SU-DHL-6 (cell line): ENCODE data around the gene LCP1.

Source experiments
- H2AFZ ChIP-seq: fragments of 200-600 bp; sonication (generic); 2 replicates; pipeline ENCODE4 v1.6.1; 2014; ENCODE audit warnings: low read depth, mild to moderate bottlenecking, moderate library complexity, mixed read lengths, antibody characterized with exemption, low read length; ENCODE audit not compliant: severe bottlenecking
- H3F3A ChIP-seq: fragments of 200-600 bp; shearing (Covaris generic); 2 replicates; pipeline ENCODE4 v1.6.0; 2016; ENCODE audit warnings: antibody characterized with exemption, mild to moderate bottlenecking; ENCODE audit not compliant: insufficient read depth
- H3K27ac ChIP-seq: fragments of 200-600 bp; sonication (generic); 2 replicates; pipeline ENCODE4 v1.5.1; 2016; ENCODE audit warnings: low read depth, mild to moderate bottlenecking, low read length, moderate library complexity, mixed read lengths
- H3K27me3 ChIP-seq: fragments of 200-600 bp; sonication (generic), shearing (Covaris generic); 2 replicates; pipeline ENCODE4 v1.6.0; 2014; ENCODE audit warnings: mild to moderate bottlenecking, low read length
- H3K36me3 ChIP-seq: fragments of 200-600 bp; sonication (generic); 2 replicates; pipeline ENCODE4 v1.6.1; 2014; ENCODE audit warnings: mild to moderate bottlenecking, low read length, mixed read lengths
- H3K4me2 ChIP-seq: fragments of 300-600, 200-600 bp; shearing (Covaris generic), sonication (generic); 2 replicates; pipeline ENCODE4 v1.6.0; 2014; ENCODE audit warnings: low read length, low read depth, mild to moderate bottlenecking; ENCODE audit not compliant: poor library complexity, severe bottlenecking
- H3K4me3 ChIP-seq: fragments of 200-600 bp; sonication (generic); 2 replicates; pipeline ENCODE4 v1.5.1; 2014; ENCODE audit warnings: antibody characterized with exemption, low read length, mild to moderate bottlenecking, mixed read lengths; ENCODE audit not compliant: insufficient read depth, poor library complexity, severe bottlenecking
- H3K79me2 ChIP-seq: fragments of 200-600 bp; sonication (generic); 2 replicates; pipeline ENCODE4 v1.6.1; 2014; ENCODE audit warnings: mild to moderate bottlenecking, low read length, moderate library complexity; ENCODE audit not compliant: insufficient read depth
- H3K9ac ChIP-seq: fragments of 200-600 bp; sonication (generic); 2 replicates; pipeline ENCODE4 v1.7.0; 2014; ENCODE audit warnings: mild to moderate bottlenecking, low read length
- H3K9me2 ChIP-seq: fragments of 200-600 bp; sonication (generic); replicated peaks from 2 replicates; pipeline ENCODE4 v1.6.1; 2014; ENCODE audit warnings: low read length; ENCODE audit not compliant: insufficient read depth
- H3K9me3 ChIP-seq: fragments of 200-600 bp; sonication (generic); 2 replicates; pipeline ENCODE4 v1.6.1; 2014; ENCODE audit warnings: low read length, mixed read lengths; ENCODE audit not compliant: insufficient read depth
- H4K20me1 ChIP-seq: fragments of 200-600 bp; sonication (generic); 2 replicates; pipeline ENCODE4 v1.6.1; 2014; ENCODE audit warnings: low read depth, mild to moderate bottlenecking, antibody characterized with exemption, low read length, moderate library complexity, mixed read lengths
- EZH2phosphoT487 ChIP-seq: fragments of 200-600 bp; sonication (generic), shearing (Covaris generic); conservative IDR thresholded peaks from 2 replicates; pipeline ENCODE4 v1.6.1; 2018; ENCODE audit warnings: mild to moderate bottlenecking, antibody characterized with exemption, low read length, moderate library complexity, mixed read lengths
- TF ChIP-seq, protein P1 (sequence below): fragments of 200-600 bp; sonication (generic); IDR thresholded peaks from one replicate; pipeline ENCODE4 v1.5.1; 2017; ENCODE audit warnings: antibody characterized with exemption, mild to moderate bottlenecking, low read length, moderate library complexity; ENCODE audit not compliant: insufficient read depth, poor library complexity, severe bottlenecking

LCP1 gene

GRCh38 chr13:46202966-46203365, 21.0 kb upstream of the LCP1 start:
- no peaks in the 10 kb centered on the region for H4K20me1 ChIP-seq
- no peak overlapping the region for H3K4me2 ChIP-seq
- no peaks in the 10 kb centered on the region for H3K27me3 ChIP-seq
- no peaks in the 10 kb centered on the region for H3K36me3 ChIP-seq
- TF ChIP-seq, protein P1, sequence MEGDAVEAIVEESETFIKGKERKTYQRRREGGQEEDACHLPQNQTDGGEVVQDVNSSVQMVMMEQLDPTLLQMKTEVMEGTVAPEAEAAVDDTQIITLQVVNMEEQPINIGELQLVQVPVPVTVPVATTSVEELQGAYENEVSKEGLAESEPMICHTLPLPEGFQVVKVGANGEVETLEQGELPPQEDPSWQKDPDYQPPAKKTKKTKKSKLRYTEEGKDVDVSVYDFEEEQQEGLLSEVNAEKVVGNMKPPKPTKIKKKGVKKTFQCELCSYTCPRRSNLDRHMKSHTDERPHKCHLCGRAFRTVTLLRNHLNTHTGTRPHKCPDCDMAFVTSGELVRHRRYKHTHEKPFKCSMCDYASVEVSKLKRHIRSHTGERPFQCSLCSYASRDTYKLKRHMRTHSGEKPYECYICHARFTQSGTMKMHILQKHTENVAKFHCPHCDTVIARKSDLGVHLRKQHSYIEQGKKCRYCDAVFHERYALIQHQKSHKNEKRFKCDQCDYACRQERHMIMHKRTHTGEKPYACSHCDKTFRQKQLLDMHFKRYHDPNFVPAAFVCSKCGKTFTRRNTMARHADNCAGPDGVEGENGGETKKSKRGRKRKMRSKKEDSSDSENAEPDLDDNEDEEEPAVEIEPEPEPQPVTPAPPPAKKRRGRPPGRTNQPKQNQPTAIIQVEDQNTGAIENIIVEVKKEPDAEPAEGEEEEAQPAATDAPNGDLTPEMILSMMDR, result no peak
- TF ChIP-seq EZH2phosphoT487, result no peak
- H3K9me2 ChIP-seq, result no peaks in the 10 kb centered on the region
- H3K9me3 ChIP-seq, result no peaks in the 10 kb centered on the region
- no peak overlapping the region for H3K4me3 ChIP-seq
- H3F3A ChIP-seq, result no peaks in the 10 kb centered on the region
- no peaks in the 10 kb centered on the region for H3K79me2 ChIP-seq
- H2AFZ ChIP-seq, result no peak overlapping the region
- no peak overlapping the region for H3K9ac ChIP-seq
- no peak overlapping the region for H3K27ac ChIP-seq

- Histone ChIP-seq H3K9me3 (no peaks in the 10 kb centered on the region), H3K27me3 (no peaks in the 10 kb centered on the region), H3K9me2 (no peaks in the 10 kb centered on the region), H3F3A (no peaks in the 10 kb centered on the region), H3K4me3 (no peak overlapping the region), H4K20me1 (no peaks in the 10 kb centered on the region), H3K9ac (no peak overlapping the region), H2AFZ (no peak overlapping the region), H3K79me2 (no peaks in the 10 kb centered on the region), H3K36me3 (no peaks in the 10 kb centered on the region), H3K4me2 (no peak overlapping the region), H3K27ac (no peak overlapping the region)
- TF ChIP-seq EZH2phosphoT487, result no peak
- TF ChIP-seq, protein P1, result no peak
Observed at GRCh38 chr13:46202188-46202795, 20.3 kb upstream of the LCP1 start.

DNA sequence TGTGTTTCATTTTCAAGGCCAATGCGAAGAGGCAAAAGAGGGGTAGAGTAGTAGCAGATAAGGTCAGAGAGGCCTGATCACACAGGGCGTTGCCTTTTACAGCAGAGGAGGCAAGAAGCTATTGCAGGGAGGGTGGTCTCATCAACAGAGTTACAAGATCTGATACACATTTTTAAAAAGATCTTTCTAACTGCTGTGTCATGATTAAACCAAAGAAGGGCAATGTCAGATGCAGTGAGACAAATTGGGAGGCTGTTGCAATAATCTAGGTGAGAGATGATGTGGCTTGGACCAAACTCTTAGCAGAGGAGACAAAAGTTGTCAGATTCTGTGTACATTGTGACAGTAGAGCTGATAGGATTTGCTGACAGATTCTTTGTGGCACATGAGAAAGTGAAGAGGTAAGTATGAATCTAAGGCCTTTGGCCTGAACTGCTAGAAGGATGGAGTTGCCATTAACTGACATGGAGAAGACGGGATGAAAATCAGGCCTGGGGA, 16.8 kb upstream of the LCP1 start:
- Histone ChIP-seq H3K4me2 (no peak overlapping the region), H3K9ac (no peak overlapping the region), H2AFZ (no peak overlapping the region), H3K27ac (no peak overlapping the region), H3K36me3 (no peaks in the 10 kb centered on the region), H3K9me2 (no peaks in the 10 kb centered on the region), H4K20me1 (no peaks in the 10 kb centered on the region), H3K79me2 (no peaks in the 10 kb centered on the region), H3K4me3 (no peak overlapping the region), H3K9me3 (no peaks in the 10 kb centered on the region), H3K27me3 (no peaks in the 10 kb centered on the region), H3F3A (no peaks in the 10 kb centered on the region)
- TF ChIP-seq, protein P1, result no peak
- no peak for TF ChIP-seq EZH2phosphoT487
